Measurements from ENCODE around the gene GRK1. TPM values are rescaled to one million over a fixed set of nuclear protein-coding genes. Genes with fewer than 3 reads are reported as not detected.
A peak's percentile ranks its signal among the peaks of the same experiment; 100 is the strongest.

Gene GRK1
- total RNA-seq, 1 donor from 2014 or later, result not detected

- Mint-ChIP-seq H3K27ac (ENCODE audit: unreplicated experiment) (peak overlapping the region; percentile 82), H3K4me3 (ENCODE audit: unreplicated experiment) (peak overlapping the region; percentile 88), H3K36me3 (ENCODE audit: low read depth, unreplicated experiment) (peaks cover 2% of the 10 kb centered on the region), H3K27me3 (ENCODE audit: low read depth, unreplicated experiment) (peaks cover 49% of the 10 kb centered on the region), H3K4me1 (ENCODE audit: low read depth, unreplicated experiment) (peaks cover 9% of the 10 kb centered on the region), H3K9me3 (ENCODE audit: unreplicated experiment) (no peaks in the 10 kb centered on the region)
- Histone ChIP-seq H2AFZ (ENCODE audit: low read depth, low read length) (peak overlapping the region; percentile 88), H3K27ac (ENCODE audit: low read depth, low read length) (no peak overlapping the region), H3K79me2 (ENCODE audit: insufficient read depth, low read length) (no peaks in the 10 kb centered on the region), H3K36me3 (ENCODE audit: insufficient read depth, low read length) (no peaks in the 10 kb centered on the region), H3K27me3 (ENCODE audit: insufficient read depth, low read length) (peaks cover 44% of the 10 kb centered on the region), H3K4me3 (ENCODE audit: insufficient read depth, low read depth, low read length) (peak overlapping the region; percentile 65), H3K4me1 (ENCODE audit: insufficient read depth, low read length) (peaks cover 9% of the 10 kb centered on the region), H3K4me2 (ENCODE audit: low read length) (peak overlapping the region; percentile 96), H3K9ac (ENCODE audit: low read length) (peak overlapping the region; percentile 48), H3K9me3 (ENCODE audit: insufficient read depth, low read depth, low read length) (no peaks in the 10 kb centered on the region), H4K20me1 (ENCODE audit: insufficient read depth, low read length) (no peaks in the 10 kb centered on the region)
- FAIRE-seq (no peak), DNase-seq (ENCODE audit: low read depth) (no peak)
- TF ChIP-seq CTCF (IDR thresholded peaks at IDR 0.05; ENCODE audit: insufficient read depth, low read depth, low read length), result no peak
- peak; percentile 53 for TF ChIP-seq EZH2 (IDR thresholded peaks at IDR 0.05; ENCODE audit: insufficient read depth, low read length)
These were observed 92.6 kb downstream of the GRK1 start for GRCh38 chr13:113759525-113760137.

GRCh38 chr13:113761136-113761535 lies 94.1 kb downstream of the GRK1 start:
- Histone ChIP-seq H4K20me1 (ENCODE audit: insufficient read depth, low read length) (no peaks in the 10 kb centered on the region), H3K4me1 (ENCODE audit: insufficient read depth, low read length) (peaks cover 9% of the 10 kb centered on the region), H3K4me2 (ENCODE audit: low read length) (no peak overlapping the region), H3K9ac (ENCODE audit: low read length) (no peak overlapping the region), H3K27me3 (ENCODE audit: insufficient read depth, low read length) (peaks cover 44% of the 10 kb centered on the region), H3K36me3 (ENCODE audit: insufficient read depth, low read length) (no peaks in the 10 kb centered on the region), H3K9me3 (ENCODE audit: insufficient read depth, low read depth, low read length) (no peaks in the 10 kb centered on the region), H3K27ac (ENCODE audit: low read depth, low read length) (no peak overlapping the region), H3K4me3 (ENCODE audit: insufficient read depth, low read depth, low read length) (no peak overlapping the region), H2AFZ (ENCODE audit: low read depth, low read length) (no peak overlapping the region), H3K79me2 (ENCODE audit: insufficient read depth, low read length) (no peaks in the 10 kb centered on the region)
- H3K27ac Mint-ChIP-seq (ENCODE audit: unreplicated experiment), result no peak overlapping the region
- H3K9me3 Mint-ChIP-seq (ENCODE audit: unreplicated experiment), result peaks cover 2% of the 10 kb centered on the region
- FAIRE-seq, result no peak
- DNase-seq (ENCODE audit: low read depth), result no peak
- no peak overlapping the region for H3K4me3 Mint-ChIP-seq (ENCODE audit: unreplicated experiment)
- H3K36me3 Mint-ChIP-seq (ENCODE audit: low read depth, unreplicated experiment), result peaks cover 4% of the 10 kb centered on the region
- H3K27me3 Mint-ChIP-seq (ENCODE audit: low read depth, unreplicated experiment), result peaks cover 48% of the 10 kb centered on the region
- no peak for TF ChIP-seq EZH2 (IDR thresholded peaks at IDR 0.05; ENCODE audit: insufficient read depth, low read length)
- TF ChIP-seq CTCF (IDR thresholded peaks at IDR 0.05; ENCODE audit: insufficient read depth, low read depth, low read length), result no peak
- peaks cover 9% of the 10 kb centered on the region for H3K4me1 Mint-ChIP-seq (ENCODE audit: low read depth, unreplicated experiment)

- Histone ChIP-seq H3K4me3 (ENCODE audit: insufficient read depth, low read depth, low read length) (no peak overlapping the region), H3K36me3 (ENCODE audit: insufficient read depth, low read length) (no peaks in the 10 kb centered on the region), H3K9ac (ENCODE audit: low read length) (no peak overlapping the region), H3K9me3 (ENCODE audit: insufficient read depth, low read depth, low read length) (no peaks in the 10 kb centered on the region), H3K4me1 (ENCODE audit: insufficient read depth, low read length) (peaks cover 9% of the 10 kb centered on the region), H3K4me2 (ENCODE audit: low read length) (no peak overlapping the region), H4K20me1 (ENCODE audit: insufficient read depth, low read length) (no peaks in the 10 kb centered on the region), H3K27me3 (ENCODE audit: insufficient read depth, low read length) (peaks cover 44% of the 10 kb centered on the region), H3K79me2 (ENCODE audit: insufficient read depth, low read length) (no peaks in the 10 kb centered on the region), H2AFZ (ENCODE audit: low read depth, low read length) (no peak overlapping the region), H3K27ac (ENCODE audit: low read depth, low read length) (no peak overlapping the region)
- H3K36me3 Mint-ChIP-seq (ENCODE audit: low read depth, unreplicated experiment), result peaks cover 4% of the 10 kb centered on the region
- FAIRE-seq, result no peak
- TF ChIP-seq EZH2 (IDR thresholded peaks at IDR 0.05; ENCODE audit: insufficient read depth, low read length), result no peak
- no peak for TF ChIP-seq CTCF (IDR thresholded peaks at IDR 0.05; ENCODE audit: insufficient read depth, low read depth, low read length)
- no peak for DNase-seq (ENCODE audit: low read depth)
- peaks cover 8% of the 10 kb centered on the region for H3K4me1 Mint-ChIP-seq (ENCODE audit: low read depth, unreplicated experiment)
- peaks cover 2% of the 10 kb centered on the region for H3K9me3 Mint-ChIP-seq (ENCODE audit: unreplicated experiment)
- H3K27ac Mint-ChIP-seq (ENCODE audit: unreplicated experiment), result no peak overlapping the region
- no peak overlapping the region for H3K4me3 Mint-ChIP-seq (ENCODE audit: unreplicated experiment)
- H3K27me3 Mint-ChIP-seq (ENCODE audit: low read depth, unreplicated experiment), result peaks cover 45% of the 10 kb centered on the region
These were observed 95.1 kb downstream of the GRK1 start for GRCh38 chr13:113762075-113762474.
